ENCODE measurements around the gene MYH15.

The MYH15 gene

DNA sequence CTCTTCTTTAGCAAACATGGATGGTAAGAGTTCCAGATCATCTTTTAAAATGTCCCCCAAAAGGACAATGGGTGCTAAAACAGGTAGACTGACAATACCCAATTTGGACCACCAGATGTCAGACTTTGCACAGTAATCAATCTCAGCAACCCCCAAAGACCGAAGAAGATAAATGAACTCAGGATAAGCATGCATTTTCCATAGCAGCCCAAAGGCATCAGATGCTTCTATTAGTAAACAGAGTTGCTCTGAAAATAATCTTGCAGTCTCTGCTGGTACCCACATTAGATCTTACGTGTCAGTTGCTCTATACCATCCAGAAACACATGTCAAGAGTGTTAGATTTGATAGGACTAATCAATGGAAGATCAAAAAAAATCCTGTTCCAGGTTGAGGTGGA is 20.6 kb downstream of the MYH15 start:
- no peaks in the 10 kb centered on the region for H3K27me3 ChIP-seq (replicated peaks; ENCODE audit: control insufficient read depth, insufficient read depth, low read length)
- no peaks in the 10 kb centered on the region for H3K9me3 ChIP-seq (ENCODE audit: control insufficient read depth, low read length)
- H3K9ac ChIP-seq (ENCODE audit: low read length): no peak overlapping the region
- H3K4me1 ChIP-seq (ENCODE audit: control insufficient read depth, insufficient read depth, low read length): peaks cover 33% of the 10 kb centered on the region
- peak; percentile 77 for DNase-seq (ENCODE audit: low read depth)
- H3K4me3 ChIP-seq (ENCODE audit: low read length): no peak overlapping the region
- no peaks in the 10 kb centered on the region for H3K36me3 ChIP-seq (ENCODE audit: control insufficient read depth, insufficient read depth, low read length, severe bottlenecking)

DNA sequence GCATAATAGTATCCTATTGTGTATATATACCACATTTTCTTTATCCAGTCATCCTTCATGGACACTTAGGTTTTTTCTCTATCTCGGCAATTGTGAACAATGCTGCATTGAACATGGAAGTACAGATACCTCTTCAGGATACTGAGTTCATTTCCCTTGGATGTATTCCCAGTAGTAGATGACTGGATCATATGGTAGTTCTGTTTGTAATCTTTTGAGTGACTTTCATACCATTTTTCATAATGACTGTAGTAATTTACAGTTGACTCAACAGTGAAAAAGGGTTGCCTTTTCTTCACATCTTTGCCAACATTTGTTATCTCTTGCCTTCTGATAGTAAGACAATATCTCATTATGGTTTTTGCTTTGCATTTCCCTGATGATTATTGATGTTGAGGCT is 21.8 kb downstream of the MYH15 start:
- H3K4me1 ChIP-seq (ENCODE audit: control insufficient read depth, insufficient read depth, low read length): peaks cover 33% of the 10 kb centered on the region

DNA sequence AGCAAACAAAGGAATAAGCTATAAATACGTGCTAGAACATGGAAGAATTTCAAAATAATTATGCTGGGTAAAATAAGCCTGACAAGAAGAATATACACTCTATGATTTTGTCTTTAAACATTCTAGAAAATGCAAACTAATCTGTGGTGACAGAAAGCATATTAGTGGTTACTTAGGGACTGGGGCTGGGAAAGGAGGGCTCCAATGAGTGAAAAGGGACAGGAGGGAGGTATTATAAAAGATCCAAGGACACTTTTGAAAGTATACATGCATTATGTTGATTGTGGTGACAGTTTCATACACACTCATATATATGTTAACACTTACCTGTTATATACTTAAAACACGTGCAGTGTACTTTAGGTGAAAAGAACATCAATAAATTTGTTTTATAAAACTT is 23.0 kb downstream of the MYH15 start:
- no peaks in the 10 kb centered on the region for H3K9me3 ChIP-seq (ENCODE audit: control insufficient read depth, low read length)
- H3K36me3 ChIP-seq (ENCODE audit: control insufficient read depth, insufficient read depth, low read length, severe bottlenecking): no peaks in the 10 kb centered on the region
- H3K9ac ChIP-seq (ENCODE audit: low read length): peak overlapping the region; percentile 32
- DNase-seq (ENCODE audit: low read depth): no peak
- no peak overlapping the region for H3K4me3 ChIP-seq (ENCODE audit: low read length)
- peaks cover 33% of the 10 kb centered on the region for H3K4me1 ChIP-seq (ENCODE audit: control insufficient read depth, insufficient read depth, low read length)
- no peaks in the 10 kb centered on the region for H3K27me3 ChIP-seq (replicated peaks; ENCODE audit: control insufficient read depth, insufficient read depth, low read length)

More for the DNA sequence above, 21.8 kb downstream of the MYH15 start:
- no peaks in the 10 kb centered on the region for H3K36me3 ChIP-seq (ENCODE audit: control insufficient read depth, insufficient read depth, low read length, severe bottlenecking)
- no peaks in the 10 kb centered on the region for H3K9me3 ChIP-seq (ENCODE audit: control insufficient read depth, low read length)
- no peak overlapping the region for H3K4me3 ChIP-seq (ENCODE audit: low read length)
- no peak overlapping the region for H3K9ac ChIP-seq (ENCODE audit: low read length)
- DNase-seq (ENCODE audit: low read depth): peak; percentile 19
- H3K27me3 ChIP-seq (replicated peaks; ENCODE audit: control insufficient read depth, insufficient read depth, low read length): no peaks in the 10 kb centered on the region

DNA sequence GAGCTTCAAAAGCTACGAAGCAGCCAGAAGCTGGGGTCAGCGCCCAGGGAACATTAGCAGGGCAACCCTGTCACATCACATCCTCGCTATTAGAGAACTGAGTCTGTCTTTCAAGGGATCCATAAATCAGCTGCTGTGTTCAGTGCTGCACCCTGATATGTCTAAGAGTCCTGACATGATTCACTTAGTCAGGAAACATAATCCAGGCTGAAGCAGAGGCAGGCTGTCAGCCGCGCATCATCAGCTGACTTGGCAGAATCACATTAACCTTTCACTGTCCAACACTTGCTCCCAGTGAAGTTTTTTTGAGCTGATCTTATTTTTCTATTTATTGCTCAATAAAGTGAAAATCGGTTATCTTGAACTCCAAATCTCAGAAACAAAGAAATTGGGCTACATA is 23.5 kb downstream of the MYH15 start:
- no peaks in the 10 kb centered on the region for H3K9me3 ChIP-seq (ENCODE audit: control insufficient read depth, low read length)
- no peaks in the 10 kb centered on the region for H3K36me3 ChIP-seq (ENCODE audit: control insufficient read depth, insufficient read depth, low read length, severe bottlenecking)
- no peaks in the 10 kb centered on the region for H3K27me3 ChIP-seq (replicated peaks; ENCODE audit: control insufficient read depth, insufficient read depth, low read length)
- peak overlapping the region; percentile 32 for H3K9ac ChIP-seq (ENCODE audit: low read length)
- peaks cover 33% of the 10 kb centered on the region for H3K4me1 ChIP-seq (ENCODE audit: control insufficient read depth, insufficient read depth, low read length)
- H3K4me3 ChIP-seq (ENCODE audit: low read length): no peak overlapping the region
- peak; percentile 51 for DNase-seq (ENCODE audit: low read depth)

DNA sequence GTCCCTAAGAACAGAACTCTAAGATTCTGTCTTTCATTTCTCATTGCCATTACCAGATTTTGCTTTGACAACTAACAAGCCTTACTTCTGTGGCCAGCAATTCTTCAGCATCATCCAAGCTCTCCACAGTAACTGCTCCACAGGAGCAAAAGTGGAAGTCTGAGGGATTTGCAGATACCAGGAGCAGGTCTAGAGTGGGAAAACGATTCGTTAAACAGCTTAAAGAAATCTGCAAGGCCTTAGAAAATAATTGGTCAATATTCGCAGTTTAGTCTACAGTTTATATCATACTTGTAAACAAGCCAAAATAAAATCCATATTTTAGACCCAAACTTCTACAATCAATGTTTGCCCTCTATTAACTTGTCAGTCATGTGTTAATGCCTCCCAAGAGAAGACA is 24.1 kb downstream of the MYH15 start:
- Histone ChIP-seq H3K4me1 (ENCODE audit: control insufficient read depth, insufficient read depth, low read length) (peaks cover 33% of the 10 kb centered on the region), H3K36me3 (ENCODE audit: control insufficient read depth, insufficient read depth, low read length, severe bottlenecking) (no peaks in the 10 kb centered on the region), H3K9ac (ENCODE audit: low read length) (no peak overlapping the region), H3K4me3 (ENCODE audit: low read length) (no peak overlapping the region), H3K27me3 (replicated peaks; ENCODE audit: control insufficient read depth, insufficient read depth, low read length) (no peaks in the 10 kb centered on the region), H3K9me3 (ENCODE audit: control insufficient read depth, low read length) (no peaks in the 10 kb centered on the region)
- DNase-seq (ENCODE audit: low read depth): no peak

DNA sequence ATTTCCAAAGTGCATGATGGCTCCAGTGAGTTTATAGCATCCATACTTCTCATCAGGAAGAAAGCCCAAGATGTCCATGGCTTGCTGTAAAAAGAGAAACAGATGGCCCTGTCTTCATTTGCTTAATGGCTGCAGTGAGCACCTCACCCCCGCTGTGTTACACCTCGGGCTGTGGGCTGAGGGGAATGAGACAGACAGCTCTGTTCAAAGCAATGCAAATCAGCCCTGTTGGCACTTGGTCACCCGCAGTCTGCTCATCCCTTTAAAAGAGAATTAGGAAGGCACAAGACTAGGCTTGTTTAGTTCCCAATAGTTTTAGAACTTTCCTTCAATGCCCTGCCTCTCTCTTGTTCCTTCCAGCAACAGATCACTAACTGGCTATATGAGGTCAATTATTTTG is 25.2 kb downstream of the MYH15 start:
- no peaks in the 10 kb centered on the region for H3K9me3 ChIP-seq (ENCODE audit: control insufficient read depth, low read length)
- no peaks in the 10 kb centered on the region for H3K27me3 ChIP-seq (replicated peaks; ENCODE audit: control insufficient read depth, insufficient read depth, low read length)
- no peak overlapping the region for H3K4me3 ChIP-seq (ENCODE audit: low read length)
- H3K36me3 ChIP-seq (ENCODE audit: control insufficient read depth, insufficient read depth, low read length, severe bottlenecking): no peaks in the 10 kb centered on the region
- no peak overlapping the region for H3K9ac ChIP-seq (ENCODE audit: low read length)
- DNase-seq (ENCODE audit: low read depth): no peak
- H3K4me1 ChIP-seq (ENCODE audit: control insufficient read depth, insufficient read depth, low read length): peaks cover 23% of the 10 kb centered on the region

DNA sequence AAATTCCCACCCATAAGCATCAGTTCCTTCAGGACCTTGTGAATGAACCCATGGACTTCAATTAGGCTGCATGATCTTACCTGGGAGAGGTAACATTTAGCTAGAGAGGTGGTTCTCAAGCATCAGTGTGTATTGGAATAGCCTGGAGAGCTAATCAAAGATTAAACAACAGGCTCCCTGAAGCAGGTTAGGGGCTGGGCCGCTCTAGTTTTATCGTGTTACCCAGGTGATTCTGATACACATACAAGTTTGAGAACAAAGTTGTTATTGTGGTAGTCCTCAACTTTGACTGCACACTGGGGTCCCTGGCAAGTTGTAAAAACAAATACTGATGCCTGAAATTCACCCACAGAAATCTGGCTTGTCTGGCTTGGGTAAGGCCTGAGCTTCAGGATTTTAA is 31.2 kb downstream of the MYH15 start:
- no peaks in the 10 kb centered on the region for H3K27me3 ChIP-seq (replicated peaks; ENCODE audit: control insufficient read depth, insufficient read depth, low read length)
- H3K36me3 ChIP-seq (ENCODE audit: control insufficient read depth, insufficient read depth, low read length, severe bottlenecking): no peaks in the 10 kb centered on the region
- H3K9ac ChIP-seq (ENCODE audit: low read length): no peak overlapping the region
- no peaks in the 10 kb centered on the region for H3K9me3 ChIP-seq (ENCODE audit: control insufficient read depth, low read length)
- DNase-seq (ENCODE audit: low read depth): no peak
- no peaks in the 10 kb centered on the region for H3K4me1 ChIP-seq (ENCODE audit: control insufficient read depth, insufficient read depth, low read length)
- H3K4me3 ChIP-seq (ENCODE audit: low read length): no peak overlapping the region

DNA sequence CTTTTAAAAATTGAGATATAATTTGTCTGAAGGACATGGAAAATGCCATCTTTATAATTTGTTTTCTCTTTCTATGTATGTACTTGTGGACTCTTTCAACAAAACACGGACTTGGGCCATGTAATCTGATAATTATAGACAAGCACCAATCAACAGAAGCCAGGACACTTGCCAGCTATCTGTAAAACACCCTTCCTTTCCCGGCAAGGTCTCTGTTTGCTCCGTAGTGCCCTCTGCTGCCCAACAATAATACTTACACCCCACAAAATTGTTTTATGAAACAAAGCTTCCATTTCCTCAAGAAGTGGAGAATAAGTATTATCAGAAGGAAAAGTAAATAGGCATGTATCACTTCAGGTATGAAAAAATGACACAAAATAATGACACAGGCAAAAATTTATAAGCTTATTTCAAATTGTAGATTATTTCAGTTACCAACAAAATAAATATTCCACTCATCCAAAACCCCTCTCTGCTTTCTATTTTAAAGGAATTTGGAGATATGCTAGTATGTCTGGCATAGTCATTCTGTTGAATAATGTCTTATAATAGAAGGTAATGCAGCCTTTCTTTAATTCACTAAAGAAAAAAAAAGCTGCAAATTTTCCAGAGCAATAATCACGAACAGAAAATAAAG is 32.8 kb downstream of the MYH15 start:
- Histone ChIP-seq H3K4me1 (ENCODE audit: control insufficient read depth, insufficient read depth, low read length) (no peaks in the 10 kb centered on the region), H3K4me3 (ENCODE audit: low read length) (peak overlapping the region; percentile 18), H3K36me3 (ENCODE audit: control insufficient read depth, insufficient read depth, low read length, severe bottlenecking) (no peaks in the 10 kb centered on the region), H3K9ac (ENCODE audit: low read length) (no peak overlapping the region), H3K9me3 (ENCODE audit: control insufficient read depth, low read length) (no peaks in the 10 kb centered on the region), H3K27me3 (replicated peaks; ENCODE audit: control insufficient read depth, insufficient read depth, low read length) (no peaks in the 10 kb centered on the region)
- peak; percentile 87 for DNase-seq (ENCODE audit: low read depth)

DNA sequence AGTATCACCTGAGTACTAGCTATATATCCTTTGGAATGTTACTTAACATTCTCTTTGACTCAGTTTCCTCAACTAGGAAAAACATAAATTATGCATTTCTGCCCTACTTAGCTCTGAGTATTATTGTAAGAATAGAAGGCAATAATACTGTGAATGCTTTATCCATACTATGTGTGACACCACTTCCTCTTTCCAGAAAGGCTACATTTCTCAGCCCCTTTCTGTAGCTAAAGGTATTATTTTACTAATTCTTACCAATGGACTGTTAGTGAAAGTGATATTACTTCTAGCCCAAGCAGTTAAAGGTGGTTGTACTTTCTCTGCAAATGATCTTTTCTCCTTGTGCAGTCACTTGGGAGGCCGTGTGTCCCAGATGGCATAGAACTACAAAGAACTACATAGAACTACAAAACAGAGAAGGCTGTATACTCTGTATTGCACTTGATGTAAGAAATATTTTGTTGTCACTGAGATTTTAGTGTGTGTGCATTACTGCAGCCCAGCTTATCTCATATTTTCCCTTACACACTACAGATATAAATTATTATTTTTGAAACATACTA is 35.1 kb downstream of the MYH15 start:
- Histone ChIP-seq H3K27me3 (replicated peaks; ENCODE audit: control insufficient read depth, insufficient read depth, low read length) (no peaks in the 10 kb centered on the region), H3K4me1 (ENCODE audit: control insufficient read depth, insufficient read depth, low read length) (peaks cover 15% of the 10 kb centered on the region), H3K36me3 (ENCODE audit: control insufficient read depth, insufficient read depth, low read length, severe bottlenecking) (no peaks in the 10 kb centered on the region), H3K9ac (ENCODE audit: low read length) (no peak overlapping the region), H3K9me3 (ENCODE audit: control insufficient read depth, low read length) (no peaks in the 10 kb centered on the region), H3K4me3 (ENCODE audit: low read length) (no peak overlapping the region)
- no peak for DNase-seq (ENCODE audit: low read depth)

DNA sequence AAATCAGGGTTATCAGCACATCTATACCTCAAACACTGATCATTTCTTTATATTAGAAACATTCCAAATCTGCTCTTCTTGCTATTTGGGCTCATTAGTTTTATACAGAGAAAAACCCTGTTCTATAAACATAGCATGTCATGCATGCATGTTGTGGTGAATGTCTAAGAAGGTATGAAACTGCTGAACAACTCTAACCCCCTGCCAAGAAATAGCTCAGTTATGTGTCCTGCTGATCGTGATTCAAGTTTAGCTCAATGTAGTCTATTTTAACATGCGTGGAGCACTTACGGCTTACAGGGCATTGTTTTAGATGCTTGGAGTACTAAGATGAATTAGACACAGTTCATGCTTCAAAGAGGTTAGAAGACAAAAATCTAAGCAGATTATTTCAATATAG is 35.8 kb downstream of the MYH15 start:
- H3K36me3 ChIP-seq (ENCODE audit: control insufficient read depth, insufficient read depth, low read length, severe bottlenecking): no peaks in the 10 kb centered on the region
- H3K9ac ChIP-seq (ENCODE audit: low read length): no peak overlapping the region
- H3K4me1 ChIP-seq (ENCODE audit: control insufficient read depth, insufficient read depth, low read length): peaks cover 15% of the 10 kb centered on the region
- H3K9me3 ChIP-seq (ENCODE audit: control insufficient read depth, low read length): no peaks in the 10 kb centered on the region
- no peak overlapping the region for H3K4me3 ChIP-seq (ENCODE audit: low read length)
- no peaks in the 10 kb centered on the region for H3K27me3 ChIP-seq (replicated peaks; ENCODE audit: control insufficient read depth, insufficient read depth, low read length)
- DNase-seq (ENCODE audit: low read depth): no peak

DNA sequence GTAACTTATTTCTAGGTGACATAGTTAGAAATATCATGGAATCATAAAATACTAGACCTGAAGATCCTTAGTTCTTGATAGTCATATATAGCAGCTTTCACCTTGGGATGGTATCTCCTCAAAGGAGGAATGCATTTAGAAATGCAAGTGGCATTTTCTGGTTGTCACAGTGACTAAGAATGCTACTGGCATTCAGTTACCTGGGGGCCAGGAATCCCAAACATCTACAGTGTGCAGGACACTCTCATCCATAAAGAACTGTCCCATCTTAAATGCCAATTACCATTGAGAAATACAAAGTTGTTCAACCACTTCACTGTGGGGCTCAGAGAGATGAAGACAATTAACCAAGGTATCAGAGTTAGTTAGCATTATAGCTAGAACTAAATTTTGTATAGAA is 36.7 kb downstream of the MYH15 start:
- H3K4me3 ChIP-seq (ENCODE audit: low read length): no peak overlapping the region
- no peak overlapping the region for H3K9ac ChIP-seq (ENCODE audit: low read length)
- H3K36me3 ChIP-seq (ENCODE audit: control insufficient read depth, insufficient read depth, low read length, severe bottlenecking): no peaks in the 10 kb centered on the region
- no peaks in the 10 kb centered on the region for H3K9me3 ChIP-seq (ENCODE audit: control insufficient read depth, low read length)
- no peak for DNase-seq (ENCODE audit: low read depth)
- H3K27me3 ChIP-seq (replicated peaks; ENCODE audit: control insufficient read depth, insufficient read depth, low read length): no peaks in the 10 kb centered on the region
- H3K4me1 ChIP-seq (ENCODE audit: control insufficient read depth, insufficient read depth, low read length): peaks cover 15% of the 10 kb centered on the region
